BE2C (cell line): ENCODE results near the gene CEP131. TPM values are rescaled to one million over a fixed set of nuclear protein-coding genes. Genes with fewer than 3 reads are reported as not detected.
A peak's percentile ranks its signal among the peaks of the same experiment; 100 is the strongest.

Source experiments
- DNase-seq: peaks from one replicate; pipeline ENCODE4 v3.0.0-alpha.2; 2020
- H3K27me3 ChIP-seq: fragments of 250-450 bp; sonication (Bioruptor Pico); 2 replicates; pipeline ENCODE4 v1.5.1; 2020; ENCODE audit warnings: mild to moderate bottlenecking
- H3K36me3 ChIP-seq: fragments of 250-450 bp; sonication (Bioruptor Pico); 2 replicates; pipeline ENCODE4 v1.5.1; 2020; ENCODE audit warnings: mild to moderate bottlenecking
- H3K4me1 ChIP-seq: fragments of 250-450 bp; sonication (Bioruptor Pico); 2 replicates; pipeline ENCODE4 v1.5.1; 2020
- H3K4me3 ChIP-seq: 2 replicates; pipeline ENCODE4 v1.5.1; 2011; ENCODE audit warnings: low read depth, low read length
- H3K9me3 ChIP-seq: fragments of 250-450 bp; sonication (Bioruptor Pico); 2 replicates; pipeline ENCODE4 v1.5.1; 2020
- CTCF ChIP-seq: IDR thresholded peaks from 2 replicates; pipeline ENCODE4 v1.5.1; 2012; ENCODE audit warnings: mild to moderate bottlenecking, low read depth, low read length
- polyA plus RNA-seq: library from polyadenylated mRNA; unstranded; fragments of >200 nt; gene quantifications from one replicate; pipeline ENCODE4 v1.2.1, GENCODE V29; 2012; ENCODE audit warnings: low read depth, missing spikeins; ENCODE audit not compliant: insufficient read length, insufficient read depth

CEP131 gene
- polyA plus RNA-seq: 25.5 TPM

GRCh38 chr17:81222906-81223761 lies at the start of gene CEP131:
Gene CEP131, minus strand, starts transcription at chr17:81222965. Its CDS starts 2,909 bp downstream, at chr17:81220056.
- H3K4me3 ChIP-seq: peak within 1 kb of the TSS; percentile 65

GRCh38 chr17:81271226-81271625 lies 48.5 kb upstream of the CEP131 start:
- peaks cover 6% of the 10 kb centered on the region; the same call in 1 of the 2 replicates for H3K36me3 ChIP-seq
- no peaks in the 10 kb centered on the region for H3K27me3 ChIP-seq
- no peak for TF ChIP-seq CTCF
- no peak overlapping the region for H3K4me3 ChIP-seq
- peak; percentile 71 for DNase-seq
- H3K9me3 ChIP-seq: no peaks in the 10 kb centered on the region
- peaks cover 5% of the 10 kb centered on the region for H3K4me1 ChIP-seq

More at GRCh38 chr17:81222906-81223761, at the start of gene CEP131:
- Histone ChIP-seq H3K4me1 (no peaks in the 10 kb centered on the region), H3K36me3 (peaks cover 5% of the 10 kb centered on the region), H3K27me3 (no peaks in the 10 kb centered on the region), H3K9me3 (no peaks in the 10 kb centered on the region)
- no peak for TF ChIP-seq CTCF
- peak; percentile 100 for DNase-seq

GRCh38 chr17:81270279-81270678 lies 47.5 kb upstream of the CEP131 start:
- Histone ChIP-seq H3K36me3 (peaks cover 2% of the 10 kb centered on the region; the same call in 1 of the 2 replicates), H3K4me3 (no peak overlapping the region), H3K4me1 (peaks cover 5% of the 10 kb centered on the region), H3K27me3 (no peaks in the 10 kb centered on the region), H3K9me3 (no peaks in the 10 kb centered on the region)
- no peak for TF ChIP-seq CTCF
- no peak for DNase-seq

- H3K36me3 ChIP-seq: no peaks in the 10 kb centered on the region
- H3K4me3 ChIP-seq: no peak overlapping the region
- H3K9me3 ChIP-seq: no peaks in the 10 kb centered on the region
- peaks cover 5% of the 10 kb centered on the region for H3K4me1 ChIP-seq
- no peak for DNase-seq
- no peak for TF ChIP-seq CTCF
- no peaks in the 10 kb centered on the region for H3K27me3 ChIP-seq
Measured at GRCh38 chr17:81267390-81268067, 44.8 kb upstream of the CEP131 start.

GRCh38 chr17:81265576-81265975 lies 42.8 kb upstream of the CEP131 start:
- Histone ChIP-seq H3K36me3 (no peaks in the 10 kb centered on the region), H3K4me1 (no peaks in the 10 kb centered on the region), H3K9me3 (no peaks in the 10 kb centered on the region), H3K27me3 (no peaks in the 10 kb centered on the region), H3K4me3 (no peak overlapping the region)
- no peak for DNase-seq
- TF ChIP-seq CTCF: no peak
